ENCODE data around the gene BTBD8.
A peak's percentile ranks its signal among the peaks of the same experiment; 100 is the strongest.
"Not testable (repeated sequence)": the region's sequence is repeated elsewhere in the genome, so short reads cannot be mapped to it uniquely, and the experiment has no call there.

The BTBD8 gene

DNA sequence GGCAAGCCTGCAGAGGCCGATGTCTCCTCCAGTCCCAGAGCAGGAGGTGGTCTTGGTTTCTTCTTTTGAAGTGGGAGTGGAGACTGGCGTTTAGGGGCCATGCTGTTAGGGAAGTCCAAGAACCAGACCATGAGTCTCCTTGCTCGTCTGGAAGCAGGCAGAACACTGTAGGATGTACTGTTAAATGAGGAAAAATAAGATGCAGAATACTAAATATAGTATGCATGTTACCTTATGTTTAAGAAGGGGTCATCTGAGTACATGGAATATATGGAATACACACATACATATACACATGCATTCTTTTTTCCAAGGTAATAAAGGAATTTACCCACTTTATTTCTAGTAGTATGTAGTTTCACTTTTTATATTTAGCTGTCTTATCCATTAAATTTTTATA, 4.8 kb upstream of the BTBD8 start, which contains the start of gene SETSIP:
TSS of gene SETSIP (minus strand) at position 101 of the 400 bp plus-strand sequence. CDS start at position 101, 0 bp downstream.
- DNase-seq (ENCODE audit: extremely low read depth, low read depth), result no peak
- TF ChIP-seq, protein P1, sequence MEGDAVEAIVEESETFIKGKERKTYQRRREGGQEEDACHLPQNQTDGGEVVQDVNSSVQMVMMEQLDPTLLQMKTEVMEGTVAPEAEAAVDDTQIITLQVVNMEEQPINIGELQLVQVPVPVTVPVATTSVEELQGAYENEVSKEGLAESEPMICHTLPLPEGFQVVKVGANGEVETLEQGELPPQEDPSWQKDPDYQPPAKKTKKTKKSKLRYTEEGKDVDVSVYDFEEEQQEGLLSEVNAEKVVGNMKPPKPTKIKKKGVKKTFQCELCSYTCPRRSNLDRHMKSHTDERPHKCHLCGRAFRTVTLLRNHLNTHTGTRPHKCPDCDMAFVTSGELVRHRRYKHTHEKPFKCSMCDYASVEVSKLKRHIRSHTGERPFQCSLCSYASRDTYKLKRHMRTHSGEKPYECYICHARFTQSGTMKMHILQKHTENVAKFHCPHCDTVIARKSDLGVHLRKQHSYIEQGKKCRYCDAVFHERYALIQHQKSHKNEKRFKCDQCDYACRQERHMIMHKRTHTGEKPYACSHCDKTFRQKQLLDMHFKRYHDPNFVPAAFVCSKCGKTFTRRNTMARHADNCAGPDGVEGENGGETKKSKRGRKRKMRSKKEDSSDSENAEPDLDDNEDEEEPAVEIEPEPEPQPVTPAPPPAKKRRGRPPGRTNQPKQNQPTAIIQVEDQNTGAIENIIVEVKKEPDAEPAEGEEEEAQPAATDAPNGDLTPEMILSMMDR (IDR thresholded peaks at IDR 0.05; ENCODE audit: low read depth, low read length, missing control alignments), result no peak
- H3K4me3 ChIP-seq (replicated peaks; ENCODE audit: low read depth, low read length), result no peak within 1 kb of the TSS

DNA sequence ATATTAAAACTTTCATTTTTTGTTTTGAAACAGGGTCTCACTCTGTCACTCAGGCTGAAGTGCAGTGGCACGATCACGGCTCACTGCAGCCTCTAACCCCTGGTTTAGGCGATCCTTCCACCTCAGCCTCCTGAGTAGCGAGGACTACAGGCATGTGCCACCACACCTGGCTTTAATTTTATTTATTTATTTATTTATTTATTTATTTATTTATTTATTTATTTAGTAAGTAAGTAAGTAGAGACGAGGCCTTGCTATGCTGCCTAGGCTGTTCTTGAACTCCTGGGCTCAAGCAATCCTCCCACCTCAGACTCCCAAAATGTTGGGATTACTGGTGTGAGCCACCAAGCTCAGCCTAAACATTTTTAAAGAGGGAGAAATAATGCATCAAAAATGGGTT, 3.8 kb upstream of the BTBD8 start:
- H3K4me3 ChIP-seq (replicated peaks; ENCODE audit: low read depth, low read length), result no peak overlapping the region
- TF ChIP-seq, protein P1 (IDR thresholded peaks at IDR 0.05; ENCODE audit: low read depth, low read length, missing control alignments), result no peak
- DNase-seq (ENCODE audit: extremely low read depth, low read depth), result no peak

DNA sequence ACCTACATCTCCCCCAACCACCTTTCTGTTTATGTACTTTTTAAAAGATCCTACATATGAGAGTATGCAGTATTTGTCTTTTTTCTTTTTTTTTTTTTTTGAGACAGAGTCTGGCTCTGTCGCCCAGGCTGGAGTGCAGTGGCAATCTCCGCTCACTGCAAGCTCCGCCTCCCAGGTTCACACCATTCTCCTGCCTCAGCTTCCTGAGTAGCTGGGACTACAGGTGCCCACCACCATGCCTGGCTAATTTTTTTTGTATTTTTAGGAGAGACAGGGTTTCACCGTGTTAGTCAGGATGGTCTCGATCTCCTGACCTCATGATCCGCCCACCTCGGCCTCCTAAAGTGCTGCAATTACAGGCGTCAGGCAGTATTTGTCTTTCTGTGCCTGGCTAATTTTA, 2.1 kb upstream of the BTBD8 start:
- H3K4me3 ChIP-seq (replicated peaks; ENCODE audit: low read depth, low read length); DNase-seq (ENCODE audit: extremely low read depth, low read depth): not testable (repeated sequence)

DNA sequence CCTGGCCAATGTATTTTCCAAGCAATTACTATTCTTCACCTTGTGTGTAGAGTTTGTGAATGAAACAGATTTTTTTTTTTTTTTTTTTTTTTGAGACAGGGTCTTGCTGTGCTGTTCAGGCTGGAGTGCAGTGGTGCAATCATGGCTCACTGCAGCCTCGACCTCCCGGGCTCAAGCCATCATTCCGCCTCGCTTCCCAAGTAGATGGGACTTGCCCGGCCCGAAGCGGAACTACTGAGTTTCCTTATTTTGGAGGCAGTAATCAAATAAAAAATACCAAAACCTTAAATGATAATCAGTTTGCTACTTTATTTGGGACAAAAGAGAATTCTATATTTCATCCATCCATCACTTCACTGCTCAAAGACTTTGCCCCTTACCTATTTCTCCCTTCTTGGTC, 704 bp upstream of the BTBD8 start:
- DNase-seq (ENCODE audit: extremely low read depth, low read depth), result no peak
- H3K4me3 ChIP-seq (replicated peaks; ENCODE audit: low read depth, low read length), result peak overlapping the region; percentile 79; the same call in 1 of the 2 replicates
- TF ChIP-seq, protein P1 (IDR thresholded peaks at IDR 0.05; ENCODE audit: low read depth, low read length, missing control alignments), result no peak

DNA sequence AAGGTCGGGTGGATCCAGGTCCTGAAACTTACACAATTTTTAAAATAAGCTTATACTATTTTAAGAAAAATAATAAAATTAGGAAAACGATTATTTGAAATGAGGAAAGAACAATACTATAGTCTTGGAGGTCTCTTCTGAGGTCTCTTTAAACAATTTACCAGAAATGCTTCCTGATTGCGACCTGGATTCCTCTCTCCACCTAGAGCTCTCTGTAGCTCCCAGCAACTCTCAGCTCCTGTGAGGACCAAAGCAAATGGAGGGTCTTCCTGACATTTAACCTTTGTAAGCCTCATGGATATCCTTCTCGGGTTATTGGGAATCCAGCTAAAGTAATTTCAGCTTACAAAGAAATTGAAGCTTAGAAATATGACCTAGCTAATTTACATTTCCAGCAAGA, 886 bp downstream of the BTBD8 start:
- TF ChIP-seq, protein P1 (IDR thresholded peaks at IDR 0.05; ENCODE audit: low read depth, low read length, missing control alignments), result no peak
- no peak for DNase-seq (ENCODE audit: extremely low read depth, low read depth)
- H3K4me3 ChIP-seq (replicated peaks; ENCODE audit: low read depth, low read length), result peak overlapping the region; percentile 79

DNA sequence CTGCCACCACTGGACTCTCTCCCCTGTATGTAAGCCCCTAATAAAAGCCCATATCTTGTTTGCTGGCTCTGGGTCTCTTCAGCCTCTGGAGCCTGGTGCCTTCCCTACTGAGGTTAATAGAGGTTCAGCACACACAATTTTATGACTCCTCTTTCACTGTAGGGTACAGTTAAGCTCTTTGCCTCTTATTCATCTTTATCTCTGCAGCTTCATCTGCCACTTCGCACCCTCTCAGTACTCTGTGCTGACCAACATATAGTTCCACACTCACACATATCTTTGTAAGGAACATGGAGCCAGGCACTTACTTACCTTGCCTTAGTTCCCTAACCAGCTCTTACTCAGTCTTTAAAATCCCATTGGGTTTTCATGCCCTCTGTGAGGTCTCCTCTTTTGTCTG, 4.5 kb downstream of the BTBD8 start:
- TF ChIP-seq, protein P1 (IDR thresholded peaks at IDR 0.05; ENCODE audit: low read depth, low read length, missing control alignments), result no peak
- no peak for DNase-seq (ENCODE audit: extremely low read depth, low read depth)
- H3K4me3 ChIP-seq (replicated peaks; ENCODE audit: low read depth, low read length), result no peak overlapping the region

DNA sequence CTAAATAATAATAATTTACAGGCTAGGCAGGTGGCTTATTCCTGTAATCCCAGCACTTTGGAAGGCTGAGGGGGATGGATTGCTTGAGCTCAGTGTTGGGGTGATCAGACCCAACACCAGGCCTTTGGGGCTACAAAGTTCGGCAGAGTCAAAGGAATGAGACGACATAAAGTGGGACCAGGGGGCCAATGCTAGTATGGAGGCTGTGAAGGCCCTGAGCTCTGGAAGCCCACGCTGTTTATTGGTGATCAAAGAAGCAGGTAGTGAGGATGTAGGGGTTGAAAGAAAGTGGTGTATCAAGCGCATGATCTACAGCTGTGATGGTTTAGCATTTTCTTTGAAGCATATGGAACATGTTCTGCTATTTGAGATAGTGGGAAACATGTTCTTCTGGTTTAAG, 5.6 kb downstream of the BTBD8 start:
- H3K4me3 ChIP-seq (replicated peaks; ENCODE audit: low read depth, low read length), result no peak overlapping the region
- TF ChIP-seq, protein P1 (IDR thresholded peaks at IDR 0.05; ENCODE audit: low read depth, low read length, missing control alignments), result no peak
- DNase-seq (ENCODE audit: extremely low read depth, low read depth), result no peak
